Spleen (tissue), 11 donors: ENCODE data around the gene LOXL3. TPM values are rescaled to one million over a fixed set of nuclear protein-coding genes. Genes with fewer than 3 reads are reported as not detected.

ENCODE experiments used
- DNase-seq: peaks from one replicate; pipeline ENCODE4 v3.0.0-alpha.2; 2020
- H3K27ac ChIP-seq, 8 donors: fragments of 200-600 bp; sonication (generic) in 7 of 8; 1 replicate in 4 of 8; 2 replicates in 4 of 8; pipeline versions ENCODE4 v1.5.0 to v1.8.0; 2016 to 2021; ENCODE audit warnings: inconsistent platforms in 4 of 8, mild to moderate bottlenecking in 4 of 8, moderate library complexity in 1 of 8
- H3K27me3 ChIP-seq, 7 donors: fragments of 200-600 bp; sonication (generic) in 6 of 7; replicated peaks in 1 of 7; 1 replicate in 4 of 7; 2 replicates in 3 of 7; pipeline versions ENCODE4 v1.5.0 to v1.8.0; 2016 to 2021; ENCODE audit warnings: inconsistent platforms in 3 of 7, mild to moderate bottlenecking in 1 of 7
- H3K36me3 ChIP-seq, 6 donors: fragments of 200-600 bp; sonication (generic) in 5 of 6; 1 replicate in 4 of 6; 2 replicates in 2 of 6; pipeline versions ENCODE4 v1.5.0 to v1.8.0; 2016 to 2021; ENCODE audit warnings: inconsistent platforms in 2 of 6
- H3K4me1 ChIP-seq, 6 donors: fragments of 200-600 bp; sonication (generic) in 5 of 6; 1 replicate in 3 of 6; 2 replicates in 3 of 6; pipeline versions ENCODE4 v1.5.0 to v1.8.0; 2016 to 2021; ENCODE audit warnings: inconsistent platforms in 3 of 6
- H3K4me3 ChIP-seq, 8 donors: fragments of 200-600 bp; sonication (generic) in 7 of 8; 1 replicate in 4 of 8; 2 replicates in 4 of 8; pipeline versions ENCODE4 v1.5.0 to v1.8.0; 2016 to 2021; ENCODE audit warnings: inconsistent platforms in 4 of 8, mild to moderate bottlenecking in 4 of 8, moderate library complexity in 2 of 8
- H3K9me3 ChIP-seq, 8 donors: fragments of 200-600 bp; sonication (generic) in 7 of 8; 1 replicate in 4 of 8; 2 replicates in 4 of 8; pipeline versions ENCODE4 v1.5.0 to v1.8.0; 2016 to 2021; ENCODE audit warnings: inconsistent platforms in 4 of 8
- POLR2A ChIP-seq, 3 donors: fragments of 450-650 bp; IDR thresholded peaks; one replicate each; pipeline ENCODE4 v1.5.1; 2017; ENCODE audit warnings: antibody characterized with exemption in 3 of 3, mild to moderate bottlenecking in 1 of 3
- POLR2AphosphoS5 ChIP-seq, 3 donors: sonication (generic); formaldehyde crosslinking; IDR thresholded peaks; one replicate each; pipeline ENCODE4 v1.5.1; 2017; ENCODE audit warnings: antibody characterized with exemption in 3 of 3
- WGBS, 5 donors: extraction: QIAGEN DNeasy Blood & Tissue Kit in 3 of 5; methylation state at CpG; one replicate each; pipeline versions ENCODE4 v1.1.5 to v1.1.7; 2013 to 2018; 5-methylcytosine and 5-hydroxymethylcytosine counted together
- intact Hi-C: fragments of 100-400 bp; cut with DNase I; formaldehyde crosslinking; loops from one replicate; pipeline ENCODE4 v1.15.0; 2023; ENCODE audit warnings: low total_unique reads
- polyA plus RNA-seq, 3 donors: library from polyadenylated mRNA; stranded (reverse); fragments of 200-250 nt; gene quantifications; one replicate each; pipeline ENCODE4 v1.2.1, GENCODE V29; 2013
- total RNA-seq, 7 donors: library from RNA; depleted of rRNA in 3 of 7; stranded (reverse); fragments of >200 nt in 3 of 7; fragmentation: NEBNext Ultra II Directional in 4 of 7; extraction: Animal tissue kit (Norgen Biotek cat#: 25700) in 4 of 7; gene quantifications; one replicate each; pipeline versions ENCODE4 v1.1.0 to v1.2.1, GENCODE V29; 2016 to 2021
- TF ChIP-seq, protein P1 (sequence below), 11 experiments: fragments of 200-600 bp in 7 of 11; fragments of 450-650 bp in 4 of 11; sonication (generic) in 4 of 11; IDR thresholded peaks in 8 of 11; conservative IDR thresholded peaks in 3 of 11; 1 replicate in 7 of 11; 2 replicates in 4 of 11; pipeline versions ENCODE4 v1.4.0 to v1.8.0; 2016 to 2021; ENCODE audit warnings: antibody characterized with exemption in 11 of 11, inconsistent platforms in 4 of 11, mild to moderate bottlenecking in 1 of 11
- donor health status: healthy with polysubstance abuse.
- donor health status: DM: no; HTN: no; CAD: no; lungs with moderate emphysema.
- donor health status: DM: no; HTN: no; CAD: no.
- donor health status: Bipolar disorder and iron deficiency.
- donor health status: healthy.
- donor health status: DM: no; HTN: no; CAD: no.
- donor health status: DM: yes; HTN: yes; CAD: no.

LOXL3 gene
- total and polyA plus RNA-seq, 10 donors = 1.8 to 27.4 (median 15.9) TPM

DNA sequence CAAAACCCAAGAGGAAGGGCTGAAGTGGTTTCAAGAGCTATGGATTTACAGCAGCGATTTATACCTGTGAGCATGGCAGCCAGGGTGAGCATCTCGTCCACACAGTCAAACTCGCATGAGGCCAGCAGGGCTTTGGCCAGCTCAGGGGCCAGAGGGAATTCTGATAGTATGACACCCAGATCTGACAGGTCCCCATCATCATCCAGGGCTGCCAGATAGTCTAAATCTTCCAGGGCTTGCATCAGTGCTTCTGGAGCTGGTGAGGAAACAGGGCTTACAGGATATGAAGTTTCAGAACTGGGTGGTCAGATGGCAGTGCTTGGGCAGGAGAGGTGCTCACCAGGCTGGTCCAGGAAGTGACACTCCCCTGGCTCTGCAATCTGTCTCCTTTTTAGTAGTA is 31.2 kb downstream of the LOXL3 start:
- TF ChIP-seq POLR2A (IDR thresholded peaks at IDR 0.05) (no peak), POLR2AphosphoS5 (IDR thresholded peaks at IDR 0.05) (no peak)
- TF ChIP-seq, protein P1, sequence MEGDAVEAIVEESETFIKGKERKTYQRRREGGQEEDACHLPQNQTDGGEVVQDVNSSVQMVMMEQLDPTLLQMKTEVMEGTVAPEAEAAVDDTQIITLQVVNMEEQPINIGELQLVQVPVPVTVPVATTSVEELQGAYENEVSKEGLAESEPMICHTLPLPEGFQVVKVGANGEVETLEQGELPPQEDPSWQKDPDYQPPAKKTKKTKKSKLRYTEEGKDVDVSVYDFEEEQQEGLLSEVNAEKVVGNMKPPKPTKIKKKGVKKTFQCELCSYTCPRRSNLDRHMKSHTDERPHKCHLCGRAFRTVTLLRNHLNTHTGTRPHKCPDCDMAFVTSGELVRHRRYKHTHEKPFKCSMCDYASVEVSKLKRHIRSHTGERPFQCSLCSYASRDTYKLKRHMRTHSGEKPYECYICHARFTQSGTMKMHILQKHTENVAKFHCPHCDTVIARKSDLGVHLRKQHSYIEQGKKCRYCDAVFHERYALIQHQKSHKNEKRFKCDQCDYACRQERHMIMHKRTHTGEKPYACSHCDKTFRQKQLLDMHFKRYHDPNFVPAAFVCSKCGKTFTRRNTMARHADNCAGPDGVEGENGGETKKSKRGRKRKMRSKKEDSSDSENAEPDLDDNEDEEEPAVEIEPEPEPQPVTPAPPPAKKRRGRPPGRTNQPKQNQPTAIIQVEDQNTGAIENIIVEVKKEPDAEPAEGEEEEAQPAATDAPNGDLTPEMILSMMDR (IDR thresholded peaks at IDR 0.05 in 8 of 11, conservative IDR thresholded peaks at IDR 0.05 in 3 of 11) = no peak
- Histone ChIP-seq H3K9me3 (no peaks in the 10 kb centered on the region), H3K4me1 (peaks cover 0 to 15% (median 2%) of the 10 kb centered on the region in 6 donors), H3K36me3 (peaks cover 0 to 32% (median 22%) of the 10 kb centered on the region in 6 donors), H3K27ac (no peak overlapping the region), H3K4me3 (no peak overlapping the region), H3K27me3 (peaks cover 0 to 35% (median 21%) of the 10 kb centered on the region in 7 donors)
- intact Hi-C loops = no loop called here
- 78 to 90% (median 83%) methylated on average over 3 of the region's 3 CpGs for WGBS, 5 donors
- peak; percentile 48 for DNase-seq

DNA sequence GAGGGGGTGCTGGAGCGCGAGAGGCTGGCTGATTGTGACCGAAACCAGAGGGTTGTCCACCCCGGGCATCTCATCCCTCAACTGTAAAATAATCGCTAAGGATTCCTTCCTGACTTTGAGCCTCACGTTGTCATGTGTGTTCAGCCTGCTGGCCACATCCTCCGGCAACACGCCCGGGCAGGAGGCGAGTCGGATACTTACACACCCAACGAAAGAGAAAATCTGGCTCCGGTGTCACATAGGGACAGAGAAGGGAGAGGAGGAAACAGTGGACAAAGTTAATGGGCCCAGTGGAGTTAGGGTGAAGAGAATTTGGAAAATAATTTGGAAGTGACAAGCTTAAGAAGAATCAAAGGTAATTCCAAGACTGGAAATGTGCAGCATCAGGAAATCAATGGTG is 37.1 kb downstream of the LOXL3 start:
- no peaks in the 10 kb centered on the region for H3K9me3 ChIP-seq
- H3K4me1 ChIP-seq = peaks cover 20 to 41% (median 37%) of the 10 kb centered on the region in 6 donors
- DNase-seq = no peak
- no peaks in the 10 kb centered on the region for H3K36me3 ChIP-seq
- peak overlapping the region in 7 of 8 donors; percentile 44 to 71 (median 53) for H3K4me3 ChIP-seq
- intact Hi-C loops = no loop called here
- H3K27me3 ChIP-seq = peaks cover 23 to 94% (median 80%) of the 10 kb centered on the region in 7 donors
- WGBS, 5 donors = 70 to 76% (median 72%) methylated on average over 13 of the region's 13 CpGs
- H3K27ac ChIP-seq = no peak overlapping the region
- TF ChIP-seq, protein P1 (IDR thresholded peaks at IDR 0.05 in 8 of 11, conservative IDR thresholded peaks at IDR 0.05 in 3 of 11) = no peak
- TF ChIP-seq POLR2AphosphoS5 (IDR thresholded peaks at IDR 0.05) = no peak
- TF ChIP-seq POLR2A (IDR thresholded peaks at IDR 0.05) = no peak

DNA sequence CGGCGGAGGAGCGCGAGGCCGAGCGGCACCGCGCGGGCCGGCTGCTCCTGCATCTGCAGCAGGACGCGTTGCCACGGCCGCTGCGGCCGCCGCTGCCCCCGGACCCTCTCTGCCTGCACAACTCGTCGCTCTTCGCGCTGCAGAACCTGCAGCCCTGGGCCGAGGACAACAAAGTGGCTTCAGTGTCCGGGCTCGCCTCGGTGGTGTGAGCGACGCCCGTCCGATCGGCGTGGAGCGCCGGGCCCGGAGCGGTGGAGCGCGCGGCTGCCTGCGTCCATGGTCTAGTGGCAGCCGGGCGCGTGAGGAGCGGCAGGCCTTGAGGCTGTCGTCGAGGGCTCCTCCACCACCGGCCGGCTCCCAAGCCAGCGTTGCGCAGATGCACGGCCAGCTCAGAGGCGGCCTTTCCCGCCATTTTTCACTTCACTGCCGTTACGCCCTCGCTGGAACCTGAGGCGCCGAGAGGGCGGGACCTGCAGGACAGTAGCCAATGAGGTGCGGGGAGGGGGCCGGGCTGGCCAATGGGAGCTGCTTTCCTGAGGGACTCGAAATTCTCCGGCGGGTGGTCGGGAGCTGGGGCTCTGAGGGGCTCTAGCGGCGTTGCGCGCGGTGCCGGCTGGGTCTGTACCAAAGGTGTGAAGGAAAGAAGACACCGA is 37.6 kb downstream of the LOXL3 start:
- 4 to 7% (median 4%) methylated on average over 48 to 72 of the region's 72 CpGs for WGBS, 5 donors
- H3K4me1 ChIP-seq = peaks cover 20 to 41% (median 37%) of the 10 kb centered on the region in 6 donors
- no peak for TF ChIP-seq POLR2AphosphoS5 (IDR thresholded peaks at IDR 0.05)
- no peak for TF ChIP-seq POLR2A (IDR thresholded peaks at IDR 0.05)
- TF ChIP-seq, protein P1 (IDR thresholded peaks at IDR 0.05 in 8 of 11, conservative IDR thresholded peaks at IDR 0.05 in 3 of 11) = no peak
- intact Hi-C loops = no loop called here
- peak; percentile 86 for DNase-seq
- H3K4me3 ChIP-seq = peak overlapping the region; percentile 27 to 71 (median 52)
- H3K27ac ChIP-seq = no peak overlapping the region
- H3K9me3 ChIP-seq = no peaks in the 10 kb centered on the region
- H3K36me3 ChIP-seq = no peaks in the 10 kb centered on the region
- H3K27me3 ChIP-seq = peaks cover 23 to 99% (median 85%) of the 10 kb centered on the region in 7 donors

DNA sequence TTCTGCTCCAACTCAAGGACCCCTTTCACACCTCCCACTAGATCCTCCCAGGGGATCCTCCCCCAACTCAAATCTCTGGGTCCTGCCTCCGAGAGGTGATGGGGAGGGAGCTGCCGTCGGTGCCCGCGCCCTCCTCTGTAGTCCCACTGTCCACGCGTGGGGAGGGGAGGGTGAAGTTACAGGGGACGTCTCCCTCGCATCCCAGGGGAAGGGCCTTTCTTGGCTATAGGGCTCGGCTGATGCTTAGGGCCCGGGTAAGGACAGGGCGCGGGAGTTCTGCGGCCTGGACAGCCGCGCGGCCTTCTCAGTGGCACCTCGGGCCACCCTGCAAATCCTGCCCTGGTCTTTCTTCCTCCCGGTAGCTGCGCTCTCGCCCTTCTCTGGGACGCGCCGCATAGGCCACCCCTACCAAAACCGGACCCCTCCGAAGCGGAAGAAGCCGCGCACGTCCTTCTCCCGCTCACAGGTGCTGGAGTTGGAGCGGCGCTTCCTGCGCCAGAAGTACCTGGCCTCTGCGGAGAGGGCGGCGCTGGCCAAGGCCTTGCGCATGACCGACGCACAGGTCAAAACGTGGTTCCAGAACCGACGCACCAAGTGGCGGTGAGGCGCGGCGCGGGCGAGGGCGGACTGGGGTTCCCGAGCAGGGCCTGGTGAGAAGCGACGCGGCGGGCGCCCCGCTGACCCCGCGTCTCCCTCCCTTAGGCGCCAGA is 38.3 kb downstream of the LOXL3 start:
- H3K27ac ChIP-seq = no peak overlapping the region
- DNase-seq = peak; percentile 78
- TF ChIP-seq POLR2AphosphoS5 (IDR thresholded peaks at IDR 0.05) = no peak
- no peak for TF ChIP-seq POLR2A (IDR thresholded peaks at IDR 0.05)
- TF ChIP-seq, protein P1 (IDR thresholded peaks at IDR 0.05 in 8 of 11, conservative IDR thresholded peaks at IDR 0.05 in 3 of 11) = no peak
- H3K9me3 ChIP-seq = no peaks in the 10 kb centered on the region
- H3K4me3 ChIP-seq = peak overlapping the region; percentile 27 to 71 (median 52)
- intact Hi-C loops = no loop called here
- 4 to 15% (median 5%) methylated on average over 16 to 60 of the region's 60 CpGs for whole genome bisulfite sequencing, 5 donors
- H3K4me1 ChIP-seq = peaks cover 20 to 41% (median 37%) of the 10 kb centered on the region in 6 donors
- H3K27me3 ChIP-seq = peaks cover 23 to 100% (median 90%) of the 10 kb centered on the region in 7 donors
- no peaks in the 10 kb centered on the region for H3K36me3 ChIP-seq
